ENCODE measurements around the gene LRP1.
A peak's percentile ranks its signal among the peaks of the same experiment; 100 is the strongest.

Gene LRP1

DNA sequence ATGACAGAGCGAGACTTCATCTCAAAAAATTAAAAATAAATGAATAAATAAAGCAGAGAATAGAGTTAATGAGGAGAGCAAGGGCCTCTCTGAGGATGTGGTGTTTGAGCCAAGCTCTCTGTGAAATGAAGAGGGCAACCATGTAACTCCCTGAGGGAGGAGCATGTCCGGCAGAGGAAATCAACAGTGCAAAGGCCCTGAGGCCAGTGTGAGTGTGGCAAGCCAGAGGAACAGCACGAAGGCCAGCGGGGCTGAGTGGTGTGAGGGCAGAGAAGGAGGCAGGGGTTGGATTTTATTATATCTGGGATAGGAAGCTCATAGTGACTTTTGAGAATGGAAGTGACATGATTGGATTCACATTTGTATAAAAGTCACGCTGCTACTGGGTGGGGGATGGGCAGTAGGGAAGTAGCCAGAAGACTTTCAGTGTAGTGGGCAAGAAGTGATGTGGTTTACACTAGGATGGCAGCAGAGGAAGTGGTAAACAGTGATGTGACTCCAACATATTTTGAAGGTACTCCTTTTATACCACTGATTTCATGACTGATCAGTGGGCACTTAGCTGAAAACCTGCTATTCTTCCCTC, 29.4 kb downstream of the LRP1 start:
- no peak for DNase-seq

DNA sequence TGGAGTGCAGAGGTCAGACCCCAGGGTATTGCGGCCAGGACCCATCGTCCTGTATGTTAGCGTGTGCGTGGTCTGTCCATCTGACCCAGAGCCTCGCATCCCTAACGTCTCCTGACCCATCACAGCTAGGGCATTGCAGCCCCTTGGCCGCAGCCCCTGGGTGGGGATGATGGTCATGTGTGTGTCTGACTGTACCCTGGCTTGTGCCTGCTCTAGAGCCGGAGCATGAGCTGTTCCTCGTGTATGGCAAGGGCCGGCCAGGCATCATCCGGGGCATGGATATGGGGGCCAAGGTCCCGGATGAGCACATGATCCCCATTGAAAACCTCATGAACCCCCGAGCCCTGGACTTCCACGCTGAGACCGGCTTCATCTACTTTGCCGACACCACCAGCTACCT, 29.9 kb downstream of the LRP1 start:
- no peak for DNase-seq

DNA sequence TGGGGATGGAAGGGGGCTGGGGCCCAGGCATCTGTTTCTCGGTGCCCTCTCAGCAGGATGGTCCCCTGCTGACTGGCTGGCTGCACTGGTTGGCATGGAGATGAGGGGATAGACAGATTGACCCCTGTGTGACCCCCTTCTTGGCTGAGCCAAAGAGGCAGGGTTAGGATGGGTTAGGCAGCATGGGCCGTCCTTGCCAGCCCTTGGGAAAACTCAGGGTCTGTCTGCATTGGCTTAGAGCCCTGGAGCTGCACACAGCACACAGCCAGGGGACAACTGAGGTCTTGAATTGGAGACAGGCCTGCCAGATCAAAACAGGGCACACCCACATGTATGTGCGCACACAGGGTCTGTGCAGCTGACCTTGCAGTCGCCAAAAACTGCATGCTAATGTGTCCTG, 30.4 kb downstream of the LRP1 start:
- no peak for DNase-seq

DNA sequence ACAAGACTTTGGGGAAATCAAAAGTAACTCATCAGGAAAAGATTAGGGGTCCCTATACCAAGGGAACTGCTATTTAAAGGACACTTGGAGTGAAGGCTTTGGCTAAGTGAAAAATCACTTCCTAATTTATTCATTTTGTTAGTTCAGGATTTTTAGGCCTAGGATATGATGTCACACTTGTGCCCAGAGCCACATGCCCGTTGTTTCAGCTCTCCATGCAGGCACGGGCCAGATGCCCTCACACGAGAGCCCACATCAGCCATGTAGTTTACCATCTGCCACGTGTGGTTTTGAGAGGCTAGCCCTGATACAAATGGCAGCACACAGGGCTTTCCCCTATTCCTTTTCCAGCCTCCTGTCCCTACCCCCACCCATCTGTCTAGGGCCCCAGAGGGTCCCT, 31.0 kb downstream of the LRP1 start:
- DNase-seq, result no peak

GRCh38 chr12:57160040-57160439, 31.8 kb downstream of the LRP1 start:
- no peak for DNase-seq

DNA sequence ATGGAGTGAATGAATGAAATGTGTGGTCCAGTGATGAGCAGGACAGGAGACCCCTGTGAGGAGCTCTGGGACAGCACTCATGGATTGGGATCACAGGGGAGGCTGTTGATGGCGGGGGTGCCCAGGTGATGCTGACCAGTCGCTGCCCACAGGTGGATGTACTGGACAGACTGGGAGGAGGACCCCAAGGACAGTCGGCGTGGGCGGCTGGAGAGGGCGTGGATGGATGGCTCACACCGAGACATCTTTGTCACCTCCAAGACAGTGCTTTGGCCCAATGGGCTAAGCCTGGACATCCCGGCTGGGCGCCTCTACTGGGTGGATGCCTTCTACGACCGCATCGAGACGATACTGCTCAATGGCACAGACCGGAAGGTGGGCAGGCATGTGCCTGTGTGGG, 32.5 kb downstream of the LRP1 start:
- no peak for DNase-seq

- no peak for DNase-seq
Observed at GRCh38 chr12:57161491-57161890, 33.2 kb downstream of the LRP1 start.

DNA sequence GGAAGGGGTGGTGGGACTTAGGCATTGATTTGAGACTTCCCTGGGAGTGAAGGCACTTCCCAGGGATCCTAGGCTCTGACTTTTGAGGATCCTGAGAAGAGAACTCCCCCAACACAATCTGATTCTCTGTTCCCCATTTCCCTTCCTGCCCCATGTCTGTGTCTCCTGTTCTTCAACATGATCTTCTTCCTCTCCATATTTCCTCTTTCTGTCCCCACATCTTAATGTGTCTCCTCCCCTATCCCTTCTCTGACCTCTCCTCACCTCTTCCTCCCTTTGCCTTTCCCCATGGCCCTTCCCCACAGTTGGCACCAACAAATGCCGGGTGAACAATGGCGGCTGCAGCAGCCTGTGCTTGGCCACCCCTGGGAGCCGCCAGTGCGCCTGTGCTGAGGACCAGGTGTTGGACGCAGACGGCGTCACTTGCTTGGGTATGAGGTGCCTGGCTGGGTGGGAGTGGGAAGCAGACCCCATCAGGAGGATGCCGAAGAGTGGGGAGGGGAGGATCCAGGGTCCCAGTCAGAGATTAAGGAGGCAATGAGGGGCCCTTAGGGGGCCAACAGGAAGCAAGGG, 34.4 kb downstream of the LRP1 start:
- DNase-seq, result no peak

DNA sequence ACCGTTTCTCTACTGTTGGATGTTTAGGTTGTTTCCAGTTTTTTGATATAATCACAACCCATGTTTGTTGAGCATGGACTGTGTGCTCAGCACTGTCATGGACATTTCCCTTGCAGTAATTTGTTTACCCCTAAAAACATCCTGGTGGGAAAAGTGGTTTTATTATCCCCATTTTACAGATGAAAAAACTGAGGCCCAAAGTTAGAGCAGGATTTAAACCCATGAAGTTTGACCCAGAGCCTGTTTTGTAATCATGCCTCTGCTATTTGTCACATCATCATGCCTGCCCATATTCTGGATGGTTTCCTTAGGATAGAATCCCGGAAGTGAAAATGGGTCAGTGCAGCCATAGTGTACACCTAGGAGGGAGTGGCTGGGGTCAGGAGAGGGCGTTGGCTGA, 36.2 kb downstream of the LRP1 start:
- DNase-seq, result no peak

GRCh38 chr12:57164966-57165625, 36.8 kb downstream of the LRP1 start:
- DNase-seq, result no peak

GRCh38 chr12:57165741-57166140, 37.5 kb downstream of the LRP1 start:
- no peak for DNase-seq

GRCh38 chr12:57166971-57167371, 38.7 kb downstream of the LRP1 start:
- DNase-seq, result no peak

GRCh38 chr12:57168058-57168457, 39.8 kb downstream of the LRP1 start:
- DNase-seq, result no peak

DNA sequence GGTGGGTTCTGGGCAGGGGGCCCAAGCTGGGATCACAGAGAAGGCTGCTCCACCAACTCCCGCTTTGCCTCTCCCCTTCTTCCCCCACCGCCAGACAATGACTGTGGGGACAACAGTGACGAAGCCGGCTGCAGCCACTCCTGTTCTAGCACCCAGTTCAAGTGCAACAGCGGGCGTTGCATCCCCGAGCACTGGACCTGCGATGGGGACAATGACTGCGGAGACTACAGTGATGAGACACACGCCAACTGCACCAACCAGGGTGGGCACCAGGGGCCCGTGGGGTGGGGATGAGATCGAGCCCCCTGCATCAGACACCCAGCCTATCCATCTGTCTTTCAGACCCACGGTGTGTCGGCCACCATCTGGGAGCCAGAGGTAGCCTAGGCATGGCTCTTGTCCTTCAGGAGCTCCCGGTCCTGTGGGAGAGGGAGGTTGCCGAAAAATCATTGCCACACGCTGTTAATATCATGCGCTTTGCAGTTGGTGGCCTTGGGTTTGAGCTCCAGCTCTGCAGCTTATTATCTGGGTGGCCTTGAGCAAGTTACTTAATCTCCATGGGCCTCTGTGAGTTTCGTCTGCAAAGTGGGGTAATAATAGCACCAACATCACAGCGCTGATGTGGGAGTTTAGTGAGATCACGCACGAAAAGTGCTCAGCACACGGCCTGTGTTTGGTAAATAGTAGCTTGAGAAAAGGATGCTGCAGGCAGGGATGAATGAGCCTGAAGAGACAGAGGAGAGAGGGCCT, 40.9 kb downstream of the LRP1 start:
- no peak for DNase-seq

- DNase-seq, result no peak
Observed at GRCh38 chr12:57169969-57170368, 41.7 kb downstream of the LRP1 start.

DNA sequence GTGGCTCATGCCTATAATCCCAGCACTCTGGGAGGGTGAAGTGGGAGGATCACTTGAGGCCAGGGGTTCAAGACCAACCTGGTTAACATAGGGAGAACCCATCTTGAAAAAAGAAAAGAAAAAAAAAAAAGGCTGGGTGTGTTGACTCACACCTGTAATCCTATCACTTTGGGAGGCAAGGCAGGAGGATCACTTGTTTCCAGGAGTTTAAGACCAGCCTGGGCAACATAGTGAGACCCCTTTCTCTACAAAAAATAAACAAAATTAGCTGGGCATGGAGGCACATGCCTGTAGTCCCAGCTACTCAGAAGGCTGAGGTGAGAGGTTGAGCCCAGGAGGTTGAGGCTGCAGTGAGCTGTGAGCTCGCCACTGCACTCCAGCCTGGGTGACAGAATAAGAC, 42.1 kb downstream of the LRP1 start:
- DNase-seq, result no peak

DNA sequence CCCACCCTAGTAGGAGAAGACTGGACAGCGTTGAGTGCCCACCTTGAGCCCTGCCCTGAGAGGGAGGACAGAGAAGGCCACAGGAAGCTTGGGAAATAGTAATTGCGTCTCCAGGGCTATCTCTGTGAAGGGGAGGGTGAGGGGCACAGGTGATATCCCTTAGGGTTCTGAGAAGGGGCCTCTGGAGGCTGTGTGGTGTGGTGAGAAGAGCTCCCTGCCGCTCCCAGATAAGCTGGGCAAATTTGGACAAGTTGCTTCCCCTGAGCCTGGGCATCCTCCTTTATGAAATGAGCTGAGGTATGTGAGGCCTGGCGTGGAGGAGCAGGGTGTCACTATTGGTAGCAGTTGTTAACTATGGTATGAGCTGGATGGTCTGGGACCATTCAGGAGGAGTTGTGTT, 42.6 kb downstream of the LRP1 start:
- no peak for DNase-seq

GRCh38 chr12:57171668-57172067, 43.4 kb downstream of the LRP1 start:
- no peak for DNase-seq

- DNase-seq, result peak; percentile 26
Observed at GRCh38 chr12:57173089-57173488, 44.8 kb downstream of the LRP1 start.

GRCh38 chr12:57173683-57174082, 45.4 kb downstream of the LRP1 start:
- DNase-seq, result no peak

GRCh38 chr12:57175428-57176138, 47.3 kb downstream of the LRP1 start:
- DNase-seq, result peak; percentile 41

- no peak for DNase-seq
Observed at GRCh38 chr12:57176139-57176477, 47.8 kb downstream of the LRP1 start.

GRCh38 chr12:57176846-57177245, 48.6 kb downstream of the LRP1 start:
- DNase-seq, result no peak

GRCh38 chr12:57177354-57177753, 49.1 kb downstream of the LRP1 start:
- no peak for DNase-seq

Measured in activated CD8-positive, alpha-beta memory T cell treated with anti-CD3 and anti-CD28 coated beads, Interleukin-2, amount 50 U/mL, for 4 hours (primary cell).